ENCODE data around the gene CLDN15. TPM values are rescaled to one million over a fixed set of nuclear protein-coding genes. Genes with fewer than 3 reads are reported as not detected.

CLDN15 gene
- polyA plus RNA-seq, 1 donor (not counting 4 experiments of a cell fraction or from before 2014, with no cell fraction given): 2.4 TPM

- Histone ChIP-seq H3K9me3 (ENCODE audit: control insufficient read depth, low read depth, low read length) (no peaks in the 10 kb centered on the region), H3K9me1 (ENCODE audit: control insufficient read depth, extremely low read depth, insufficient read depth, low read length) (no peaks in the 10 kb centered on the region), H3K4me3 (ENCODE audit: control insufficient read depth in 2 of 3, extremely low read depth in 1 of 3, insufficient read depth in 2 of 3, low read depth in 1 of 3, low read length in 3 of 3) (no peak overlapping the region), H4K20me1 (ENCODE audit: control insufficient read depth, extremely low read depth, insufficient read depth, low read length) (no peaks in the 10 kb centered on the region), H3K9ac (ENCODE audit: control insufficient read depth, extremely low read depth, insufficient read depth, low read length) (no peak overlapping the region), H3K79me2 (ENCODE audit: control insufficient read depth, insufficient read depth, low read length) (peaks cover 29% of the 10 kb centered on the region), H2AFZ (ENCODE audit: control insufficient read depth, low read length) (no peak overlapping the region), H3K27ac (ENCODE audit: control insufficient read depth, insufficient read depth, low read length) (no peak overlapping the region), H3K27me3 (ENCODE audit: control insufficient read depth, extremely low read depth, insufficient read depth, low read length) (no peaks in the 10 kb centered on the region), H3K36me3 (ENCODE audit: control insufficient read depth in 2 of 2, extremely low read depth in 1 of 2, insufficient read depth in 2 of 2, low read length in 2 of 2) (peaks cover 16 to 24% of the 10 kb centered on the region in 2 experiments), H3K4me2 (ENCODE audit: control insufficient read depth, extremely low read depth, insufficient read depth, low read depth, low read length) (no peak overlapping the region), H3K4me1 (ENCODE audit: control insufficient read depth, extremely low read depth, insufficient read depth, low read length) (peaks cover 21% of the 10 kb centered on the region)
- dilution Hi-C loops (cut with MboI; ENCODE audit: extremely low pct_ligation_motif_present, low sequenced_read_pairs): no loop called here
- FAIRE-seq (no peak), DNase-seq (ENCODE audit: low read depth, low spot score) (no peak)
- no peak for TF ChIP-seq EZH2 (IDR thresholded peaks at IDR 0.05; ENCODE audit: low read length)
- no peak for TF ChIP-seq CTCF (optimal IDR thresholded peaks at IDR 0.05 in 1 of 3, IDR thresholded peaks at IDR 0.05 in 1 of 3, conservative IDR thresholded peaks at IDR 0.05 in 1 of 3; ENCODE audit: extremely low read depth in 1 of 3, insufficient read depth in 2 of 3, low read length in 3 of 3)
Measured at GRCh38 chr7:101239191-101239950, 1.8 kb upstream of the CLDN15 start.

DNA sequence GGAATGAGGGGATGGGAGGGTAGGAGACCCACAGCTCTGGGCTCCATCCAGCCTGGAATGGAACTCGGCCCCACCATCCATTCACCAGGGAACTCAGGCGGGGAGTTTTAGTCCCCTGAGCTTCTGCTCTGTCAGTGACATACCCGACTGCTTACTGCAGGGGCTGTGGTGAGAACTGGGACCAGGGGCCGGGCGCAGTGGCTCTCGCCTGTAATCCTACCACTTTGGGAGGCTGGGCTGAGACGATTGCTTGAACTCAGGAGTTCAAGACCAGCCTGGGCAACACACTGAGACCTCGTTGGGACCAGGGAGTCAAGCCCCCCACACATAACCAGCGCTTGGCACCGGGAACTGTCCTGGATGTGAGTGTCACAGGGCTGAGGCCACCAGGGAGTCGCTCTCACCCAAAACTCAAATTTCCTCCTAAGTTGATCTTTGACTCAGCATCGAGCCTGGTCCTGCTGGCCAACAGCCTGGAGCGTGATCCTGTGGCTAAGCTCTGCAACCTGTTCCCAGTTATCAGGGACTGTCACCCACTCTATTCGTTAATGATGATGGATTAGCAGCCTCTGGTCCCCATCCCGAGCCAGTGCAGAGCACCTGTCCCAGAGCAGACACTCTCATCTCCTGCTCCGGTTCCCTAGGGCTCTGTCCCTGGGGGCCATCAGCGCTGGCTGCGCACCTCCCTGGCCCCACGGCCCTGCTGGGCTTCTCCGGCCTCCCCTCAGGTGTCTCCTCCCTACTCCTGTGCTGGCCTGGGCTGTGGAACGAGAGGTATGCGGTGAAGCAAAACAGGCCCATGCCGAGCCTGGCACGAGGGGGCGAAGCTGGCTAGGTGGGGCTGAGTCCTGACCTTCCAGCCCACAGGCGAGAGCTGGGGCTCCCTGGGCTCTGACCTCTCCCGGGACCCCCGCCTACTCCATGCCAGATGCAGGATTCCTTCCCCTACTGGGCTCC is 902 bp upstream of the CLDN15 start:
- dilution Hi-C loops (cut with MboI; ENCODE audit: extremely low pct_ligation_motif_present, low sequenced_read_pairs): no loop called here

More for the DNA sequence above, 902 bp upstream of the CLDN15 start:
- peaks cover 22% of the 10 kb centered on the region for H3K79me2 ChIP-seq (ENCODE audit: control insufficient read depth, insufficient read depth, low read length)
- no peaks in the 10 kb centered on the region for H3K27me3 ChIP-seq (ENCODE audit: control insufficient read depth, extremely low read depth, insufficient read depth, low read length)
- H3K4me3 ChIP-seq (ENCODE audit: control insufficient read depth in 2 of 3, extremely low read depth in 1 of 3, insufficient read depth in 2 of 3, low read depth in 1 of 3, low read length in 3 of 3): no peak overlapping the region
- H3K9ac ChIP-seq (ENCODE audit: control insufficient read depth, extremely low read depth, insufficient read depth, low read length): no peak overlapping the region
- peaks cover 15% of the 10 kb centered on the region for H3K4me1 ChIP-seq (ENCODE audit: control insufficient read depth, extremely low read depth, insufficient read depth, low read length)
- H2AFZ ChIP-seq (ENCODE audit: control insufficient read depth, low read length): no peak overlapping the region
- no peaks in the 10 kb centered on the region for H3K9me1 ChIP-seq (ENCODE audit: control insufficient read depth, extremely low read depth, insufficient read depth, low read length)
- no peak for TF ChIP-seq EZH2 (IDR thresholded peaks at IDR 0.05; ENCODE audit: low read length)
- no peak for TF ChIP-seq CTCF (optimal IDR thresholded peaks at IDR 0.05 in 1 of 3, IDR thresholded peaks at IDR 0.05 in 1 of 3, conservative IDR thresholded peaks at IDR 0.05 in 1 of 3; ENCODE audit: extremely low read depth in 1 of 3, insufficient read depth in 2 of 3, low read length in 3 of 3)
- no peaks in the 10 kb centered on the region for H4K20me1 ChIP-seq (ENCODE audit: control insufficient read depth, extremely low read depth, insufficient read depth, low read length)
- no peak overlapping the region for H3K4me2 ChIP-seq (ENCODE audit: control insufficient read depth, extremely low read depth, insufficient read depth, low read depth, low read length)
- H3K9me3 ChIP-seq (ENCODE audit: control insufficient read depth, low read depth, low read length): no peaks in the 10 kb centered on the region
- DNase-seq (ENCODE audit: low read depth, low spot score): no peak
- no peak for FAIRE-seq
- H3K36me3 ChIP-seq (ENCODE audit: control insufficient read depth in 2 of 2, extremely low read depth in 1 of 2, insufficient read depth in 2 of 2, low read length in 2 of 2): peaks cover 16 to 24% of the 10 kb centered on the region in 2 experiments
- no peak overlapping the region for H3K27ac ChIP-seq (ENCODE audit: control insufficient read depth, insufficient read depth, low read length)

Measured in keratinocyte (primary cell).